Measurements from ENCODE around the gene SPATA24. TPM values are rescaled to one million over a fixed set of nuclear protein-coding genes. Genes with fewer than 3 reads are reported as not detected.

SPATA24 gene
- total RNA-seq, 1 experiment from 2014 or later = 4.6 TPM

DNA sequence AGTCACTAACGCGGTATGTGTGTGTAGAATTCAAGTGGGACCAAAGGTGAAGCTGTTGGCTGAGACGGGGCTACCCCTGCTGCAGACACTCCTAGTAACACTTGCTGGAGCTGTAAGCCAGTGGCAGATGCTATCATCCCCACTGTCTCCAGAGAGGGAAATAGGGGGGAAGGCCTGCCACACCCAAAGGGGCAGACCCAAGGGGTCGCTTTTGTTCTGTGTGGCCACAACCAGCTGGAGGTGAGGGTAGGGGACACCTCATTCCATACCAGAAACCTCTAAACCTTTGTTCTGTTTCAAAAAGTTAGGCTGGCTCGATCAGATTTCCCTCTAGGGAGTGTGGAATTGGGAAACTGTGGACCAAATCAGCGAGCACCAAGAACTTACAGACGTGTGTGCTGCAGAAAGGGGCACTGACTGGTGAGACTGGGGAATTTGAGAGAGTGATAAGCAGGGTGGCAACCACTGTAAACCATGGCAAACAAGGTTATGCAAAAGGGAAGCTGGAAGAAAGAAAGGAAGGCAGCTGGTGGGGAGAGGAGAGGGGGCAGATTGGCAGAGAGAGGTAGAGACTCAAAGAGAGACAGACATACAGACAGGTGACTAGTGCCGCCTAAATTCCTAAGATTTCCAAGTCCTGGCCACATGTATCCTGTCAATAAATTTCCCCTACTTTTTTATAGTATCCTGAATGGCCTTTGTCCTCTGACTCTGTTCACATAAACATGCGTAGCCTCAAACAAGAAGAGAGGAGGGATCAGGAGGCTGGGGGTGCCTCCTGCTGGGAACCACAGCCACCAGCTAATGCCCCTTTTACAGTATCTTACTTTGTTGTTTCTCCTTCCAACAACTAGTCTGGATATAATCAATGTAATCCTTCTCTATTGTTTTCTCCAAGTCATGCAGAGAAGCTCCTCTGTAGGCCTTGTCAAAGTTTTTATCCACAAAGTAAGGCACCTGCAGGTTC is 15.6 kb upstream of the SPATA24 start:
- no peak overlapping the region for H3K4me3 ChIP-seq (ENCODE audit: low read length)
- H3K9ac ChIP-seq (ENCODE audit: low read length) = no peak overlapping the region
- no peaks in the 10 kb centered on the region for H3K27me3 ChIP-seq (ENCODE audit: low read length)
- no peaks in the 10 kb centered on the region for H4K20me1 ChIP-seq (ENCODE audit: insufficient read depth, low read depth, low read length)
- H3K9me3 ChIP-seq (ENCODE audit: low read length) = no peaks in the 10 kb centered on the region
- H2AFZ ChIP-seq (ENCODE audit: low read length) = no peak overlapping the region
- H3K4me1 ChIP-seq (ENCODE audit: low read length) = no peaks in the 10 kb centered on the region
- no peaks in the 10 kb centered on the region for H3K36me3 ChIP-seq (ENCODE audit: insufficient read depth, low read length)
- DNase-seq = no peak
- H3K4me2 ChIP-seq (ENCODE audit: low read depth, low read length, poor library complexity, severe bottlenecking) = no peak overlapping the region
- H3K9me2 ChIP-seq (replicated peaks; ENCODE audit: insufficient read depth, low read length) = no peaks in the 10 kb centered on the region
- H3K27ac ChIP-seq (ENCODE audit: low read length) = no peak overlapping the region
- no peaks in the 10 kb centered on the region for H3K79me2 ChIP-seq (ENCODE audit: low read length)

DNA sequence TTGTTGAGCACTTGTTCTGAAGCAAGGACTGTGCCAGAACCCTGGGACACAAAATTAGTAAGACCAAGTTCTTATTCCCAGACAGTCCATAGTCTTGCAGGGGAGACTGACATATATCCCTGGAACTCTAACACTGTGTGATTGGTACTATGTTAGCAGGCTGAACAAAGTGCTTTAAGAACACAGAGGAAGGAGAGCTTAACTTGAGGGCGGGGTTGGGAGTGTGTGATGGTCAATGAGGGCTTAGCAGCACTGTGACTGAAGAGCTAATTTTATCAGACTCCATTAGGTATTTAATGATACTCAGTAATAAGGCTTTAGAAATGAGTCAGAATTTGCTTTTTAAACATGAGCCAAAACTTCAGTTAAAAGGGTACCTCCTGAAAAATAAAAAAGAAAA is 14.9 kb upstream of the SPATA24 start:
- Histone ChIP-seq H3K79me2 (ENCODE audit: low read length) (no peaks in the 10 kb centered on the region), H3K9me3 (ENCODE audit: low read length) (no peaks in the 10 kb centered on the region), H3K9ac (ENCODE audit: low read length) (no peak overlapping the region), H3K4me1 (ENCODE audit: low read length) (no peaks in the 10 kb centered on the region), H3K27ac (ENCODE audit: low read length) (no peak overlapping the region), H4K20me1 (ENCODE audit: insufficient read depth, low read depth, low read length) (no peaks in the 10 kb centered on the region), H3K27me3 (ENCODE audit: low read length) (no peaks in the 10 kb centered on the region), H3K4me2 (ENCODE audit: low read depth, low read length, poor library complexity, severe bottlenecking) (no peak overlapping the region), H3K36me3 (ENCODE audit: insufficient read depth, low read length) (no peaks in the 10 kb centered on the region), H3K4me3 (ENCODE audit: low read length) (no peak overlapping the region), H3K9me2 (replicated peaks; ENCODE audit: insufficient read depth, low read length) (no peaks in the 10 kb centered on the region), H2AFZ (ENCODE audit: low read length) (no peak overlapping the region)
- no peak for DNase-seq

DNA sequence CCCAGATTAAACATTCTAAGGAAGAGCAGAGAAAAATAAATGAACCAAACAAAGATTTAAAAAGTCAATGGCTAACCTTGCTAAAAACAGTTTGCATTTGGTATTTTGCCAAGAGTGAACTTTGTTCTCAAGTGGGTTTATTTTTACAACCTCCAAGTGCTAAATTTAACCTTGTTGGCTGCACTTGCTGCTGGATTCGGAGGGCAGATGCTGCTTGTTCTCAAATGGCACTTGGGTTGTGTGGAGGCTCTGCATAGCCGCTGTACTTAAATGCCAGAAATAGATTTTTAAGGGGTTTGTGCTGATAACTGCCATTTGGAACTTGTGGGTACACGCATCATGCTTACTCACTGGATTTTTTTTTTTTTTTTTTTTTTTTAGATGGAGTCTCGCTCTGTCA is 13.3 kb upstream of the SPATA24 start:
- no peak overlapping the region for H2AFZ ChIP-seq (ENCODE audit: low read length)
- no peaks in the 10 kb centered on the region for H3K36me3 ChIP-seq (ENCODE audit: insufficient read depth, low read length)
- no peaks in the 10 kb centered on the region for H3K4me1 ChIP-seq (ENCODE audit: low read length)
- H3K79me2 ChIP-seq (ENCODE audit: low read length) = no peaks in the 10 kb centered on the region
- no peaks in the 10 kb centered on the region for H3K9me2 ChIP-seq (replicated peaks; ENCODE audit: insufficient read depth, low read length)
- no peaks in the 10 kb centered on the region for H3K9me3 ChIP-seq (ENCODE audit: low read length)
- H3K4me3 ChIP-seq (ENCODE audit: low read length) = no peak overlapping the region
- no peaks in the 10 kb centered on the region for H4K20me1 ChIP-seq (ENCODE audit: insufficient read depth, low read depth, low read length)
- no peak overlapping the region for H3K9ac ChIP-seq (ENCODE audit: low read length)
- no peak overlapping the region for H3K27ac ChIP-seq (ENCODE audit: low read length)
- no peak for DNase-seq
- no peak overlapping the region for H3K4me2 ChIP-seq (ENCODE audit: low read depth, low read length, poor library complexity, severe bottlenecking)
- no peaks in the 10 kb centered on the region for H3K27me3 ChIP-seq (ENCODE audit: low read length)

DNA sequence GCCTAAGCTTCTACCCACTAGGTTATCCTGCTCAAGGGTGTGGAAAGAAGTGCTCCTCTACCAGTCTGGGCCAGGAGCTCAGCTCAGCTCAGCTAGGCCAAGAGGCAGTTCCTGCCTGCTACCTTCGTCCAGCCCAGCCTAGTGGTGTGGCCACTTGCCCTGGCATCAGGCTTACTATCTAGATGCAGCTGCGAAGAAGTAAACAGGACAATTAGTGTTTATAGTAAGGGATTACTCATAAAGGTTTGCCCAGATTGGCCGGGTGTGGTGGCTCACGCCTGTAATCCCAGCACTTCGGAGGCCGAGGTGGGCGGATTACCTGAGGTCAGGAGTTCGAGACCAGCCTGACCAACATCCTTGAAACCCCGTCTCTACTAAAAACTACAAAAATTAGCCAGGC is 12.8 kb upstream of the SPATA24 start:
- Histone ChIP-seq H4K20me1 (ENCODE audit: insufficient read depth, low read depth, low read length) (no peaks in the 10 kb centered on the region), H3K9ac (ENCODE audit: low read length) (no peak overlapping the region), H3K9me3 (ENCODE audit: low read length) (no peaks in the 10 kb centered on the region), H3K79me2 (ENCODE audit: low read length) (no peaks in the 10 kb centered on the region), H3K4me2 (ENCODE audit: low read depth, low read length, poor library complexity, severe bottlenecking) (no peak overlapping the region), H2AFZ (ENCODE audit: low read length) (no peak overlapping the region), H3K27ac (ENCODE audit: low read length) (no peak overlapping the region), H3K27me3 (ENCODE audit: low read length) (no peaks in the 10 kb centered on the region), H3K4me3 (ENCODE audit: low read length) (no peak overlapping the region), H3K4me1 (ENCODE audit: low read length) (no peaks in the 10 kb centered on the region), H3K9me2 (replicated peaks; ENCODE audit: insufficient read depth, low read length) (no peaks in the 10 kb centered on the region), H3K36me3 (ENCODE audit: insufficient read depth, low read length) (no peaks in the 10 kb centered on the region)
- no peak for DNase-seq

DNA sequence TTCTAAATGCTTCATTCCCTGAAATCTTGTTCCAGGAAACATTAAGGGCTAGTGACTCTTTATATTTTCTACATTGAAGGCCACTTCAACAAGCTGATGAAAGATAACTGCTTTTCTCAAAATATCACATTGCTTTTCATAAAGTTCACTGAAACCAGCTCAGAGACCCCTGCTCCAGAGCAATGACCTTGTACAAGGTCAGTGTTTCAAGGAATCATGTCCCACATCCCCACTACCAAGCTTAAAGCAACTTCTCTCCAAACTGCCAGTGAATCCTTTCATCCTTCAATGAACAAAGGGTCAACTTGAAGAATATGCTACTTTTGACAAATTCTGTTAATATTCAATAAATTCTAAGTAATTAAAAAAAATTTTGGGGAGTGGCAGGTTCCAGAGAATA is 12.0 kb upstream of the SPATA24 start:
- Histone ChIP-seq H3K4me3 (ENCODE audit: low read length) (no peak overlapping the region), H3K4me2 (ENCODE audit: low read depth, low read length, poor library complexity, severe bottlenecking) (no peak overlapping the region), H3K27me3 (ENCODE audit: low read length) (no peaks in the 10 kb centered on the region), H3K9me3 (ENCODE audit: low read length) (no peaks in the 10 kb centered on the region), H3K79me2 (ENCODE audit: low read length) (no peaks in the 10 kb centered on the region), H3K9me2 (replicated peaks; ENCODE audit: insufficient read depth, low read length) (no peaks in the 10 kb centered on the region), H3K4me1 (ENCODE audit: low read length) (no peaks in the 10 kb centered on the region), H3K27ac (ENCODE audit: low read length) (no peak overlapping the region), H2AFZ (ENCODE audit: low read length) (no peak overlapping the region), H4K20me1 (ENCODE audit: insufficient read depth, low read depth, low read length) (no peaks in the 10 kb centered on the region), H3K36me3 (ENCODE audit: insufficient read depth, low read length) (no peaks in the 10 kb centered on the region), H3K9ac (ENCODE audit: low read length) (no peak overlapping the region)
- no peak for DNase-seq

DNA sequence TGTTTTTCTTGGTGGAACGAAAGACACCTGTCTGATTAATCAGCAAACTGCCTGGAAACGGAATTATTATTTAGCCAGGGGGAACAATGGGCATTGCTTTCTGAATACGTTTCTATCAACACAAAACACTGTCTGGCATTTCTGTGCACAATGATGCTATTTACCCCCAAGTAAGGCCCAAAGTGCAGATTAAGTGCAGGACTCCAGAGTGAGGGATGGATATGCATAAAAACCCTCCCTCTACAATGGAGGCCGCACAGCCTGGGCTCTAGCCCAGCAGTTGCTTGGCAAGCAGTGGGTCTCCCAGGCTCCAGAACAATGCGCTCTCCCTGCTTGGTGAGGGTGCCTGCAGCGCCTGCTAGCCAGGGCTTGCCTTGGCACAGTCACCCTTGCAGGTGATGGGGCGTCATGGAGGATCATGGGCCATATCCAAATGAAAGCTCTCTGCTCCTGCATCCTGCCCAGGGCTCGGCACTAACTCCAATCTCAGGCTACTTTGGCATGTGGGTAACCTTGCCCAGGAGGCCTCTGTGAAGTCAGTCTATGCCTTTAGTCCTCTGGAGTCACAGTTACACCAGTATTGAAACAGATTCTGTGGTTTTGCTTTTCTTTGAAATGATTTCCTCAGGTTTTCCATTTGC is 11.5 kb upstream of the SPATA24 start:
- no peak overlapping the region for H3K27ac ChIP-seq (ENCODE audit: low read length)
- H3K4me3 ChIP-seq (ENCODE audit: low read length) = no peak overlapping the region
- no peak for DNase-seq
- no peaks in the 10 kb centered on the region for H4K20me1 ChIP-seq (ENCODE audit: insufficient read depth, low read depth, low read length)
- peaks cover under 1% of the 10 kb centered on the region for H3K4me1 ChIP-seq (ENCODE audit: low read length)
- no peaks in the 10 kb centered on the region for H3K9me2 ChIP-seq (replicated peaks; ENCODE audit: insufficient read depth, low read length)
- no peaks in the 10 kb centered on the region for H3K9me3 ChIP-seq (ENCODE audit: low read length)
- no peak overlapping the region for H2AFZ ChIP-seq (ENCODE audit: low read length)
- H3K9ac ChIP-seq (ENCODE audit: low read length) = no peak overlapping the region
- no peaks in the 10 kb centered on the region for H3K79me2 ChIP-seq (ENCODE audit: low read length)
- no peaks in the 10 kb centered on the region for H3K27me3 ChIP-seq (ENCODE audit: low read length)
- H3K36me3 ChIP-seq (ENCODE audit: insufficient read depth, low read length) = no peaks in the 10 kb centered on the region
- H3K4me2 ChIP-seq (ENCODE audit: low read depth, low read length, poor library complexity, severe bottlenecking) = no peak overlapping the region

DNA sequence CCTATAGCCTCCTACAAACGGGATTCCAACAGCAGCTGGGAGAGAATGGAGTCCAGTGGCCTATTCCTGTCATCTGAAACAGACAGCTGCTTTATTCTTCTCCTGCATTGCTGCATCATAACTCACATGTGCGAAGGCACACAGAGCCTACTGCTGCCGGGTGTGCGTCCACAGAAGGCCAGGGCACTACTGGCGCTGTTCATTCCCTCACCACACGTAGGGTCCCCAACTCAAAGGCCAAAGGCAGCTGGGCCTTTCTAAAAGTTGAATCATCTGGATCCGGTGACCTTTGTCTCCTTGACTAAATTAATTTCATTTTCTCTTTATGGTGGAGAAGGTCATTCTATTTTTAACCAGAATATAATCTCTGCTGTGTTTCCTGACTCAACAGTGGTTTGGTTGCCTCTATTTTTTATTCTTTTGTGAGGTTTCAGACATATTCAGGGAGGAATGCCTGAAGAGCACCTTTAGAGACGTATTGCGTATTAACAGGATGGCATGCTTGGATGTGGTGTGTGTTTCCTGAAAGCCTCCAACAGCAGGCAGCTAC is 10.8 kb upstream of the SPATA24 start:
- no peak overlapping the region for H3K9ac ChIP-seq (ENCODE audit: low read length)
- H3K4me3 ChIP-seq (ENCODE audit: low read length) = no peak overlapping the region
- no peaks in the 10 kb centered on the region for H3K27me3 ChIP-seq (ENCODE audit: low read length)
- H3K4me2 ChIP-seq (ENCODE audit: low read depth, low read length, poor library complexity, severe bottlenecking) = no peak overlapping the region
- no peaks in the 10 kb centered on the region for H3K9me3 ChIP-seq (ENCODE audit: low read length)
- H3K9me2 ChIP-seq (replicated peaks; ENCODE audit: insufficient read depth, low read length) = no peaks in the 10 kb centered on the region
- H3K79me2 ChIP-seq (ENCODE audit: low read length) = no peaks in the 10 kb centered on the region
- no peak for DNase-seq
- no peaks in the 10 kb centered on the region for H4K20me1 ChIP-seq (ENCODE audit: insufficient read depth, low read depth, low read length)
- H3K4me1 ChIP-seq (ENCODE audit: low read length) = peaks cover 8% of the 10 kb centered on the region
- no peaks in the 10 kb centered on the region for H3K36me3 ChIP-seq (ENCODE audit: insufficient read depth, low read length)
- no peak overlapping the region for H2AFZ ChIP-seq (ENCODE audit: low read length)
- H3K27ac ChIP-seq (ENCODE audit: low read length) = no peak overlapping the region

DNA sequence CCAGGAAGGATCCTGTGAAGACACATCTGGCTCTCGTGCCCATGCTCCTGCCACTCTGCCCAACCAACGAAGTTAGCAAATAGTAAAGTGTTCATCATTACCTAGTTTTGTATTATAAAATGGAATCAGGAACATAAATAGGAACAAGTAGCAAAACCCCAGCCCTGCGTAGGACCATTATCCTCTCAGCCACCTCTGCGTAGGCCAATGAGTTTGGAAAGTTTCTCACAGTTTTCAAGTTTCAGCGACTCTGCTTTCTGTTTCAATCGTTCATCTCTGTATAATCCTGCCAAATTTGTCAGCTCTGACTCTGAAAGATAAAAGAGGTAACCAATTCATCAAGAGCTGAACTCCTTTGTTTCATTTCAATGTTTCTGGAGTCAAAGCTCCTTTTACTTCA is 10.1 kb upstream of the SPATA24 start:
- Histone ChIP-seq H3K36me3 (ENCODE audit: insufficient read depth, low read length) (no peaks in the 10 kb centered on the region), H3K9me3 (ENCODE audit: low read length) (no peaks in the 10 kb centered on the region), H3K9ac (ENCODE audit: low read length) (no peak overlapping the region), H3K79me2 (ENCODE audit: low read length) (no peaks in the 10 kb centered on the region), H4K20me1 (ENCODE audit: insufficient read depth, low read depth, low read length) (no peaks in the 10 kb centered on the region), H3K9me2 (replicated peaks; ENCODE audit: insufficient read depth, low read length) (no peaks in the 10 kb centered on the region), H2AFZ (ENCODE audit: low read length) (no peak overlapping the region), H3K4me2 (ENCODE audit: low read depth, low read length, poor library complexity, severe bottlenecking) (no peak overlapping the region), H3K4me1 (ENCODE audit: low read length) (peaks cover 13% of the 10 kb centered on the region), H3K4me3 (ENCODE audit: low read length) (no peak overlapping the region), H3K27ac (ENCODE audit: low read length) (no peak overlapping the region), H3K27me3 (ENCODE audit: low read length) (no peaks in the 10 kb centered on the region)
- DNase-seq = no peak

Data from Karpas-422 (cell line).